ENCODE results near the gene MRPL39. TPM values are rescaled to one million over a fixed set of nuclear protein-coding genes. Genes with fewer than 3 reads are reported as not detected.

Gene MRPL39
- total and polyA plus RNA-seq, 2 donors (not counting 1 experiment from before 2014, with no cell fraction given) = 10.1 to 19.7 TPM

DNA sequence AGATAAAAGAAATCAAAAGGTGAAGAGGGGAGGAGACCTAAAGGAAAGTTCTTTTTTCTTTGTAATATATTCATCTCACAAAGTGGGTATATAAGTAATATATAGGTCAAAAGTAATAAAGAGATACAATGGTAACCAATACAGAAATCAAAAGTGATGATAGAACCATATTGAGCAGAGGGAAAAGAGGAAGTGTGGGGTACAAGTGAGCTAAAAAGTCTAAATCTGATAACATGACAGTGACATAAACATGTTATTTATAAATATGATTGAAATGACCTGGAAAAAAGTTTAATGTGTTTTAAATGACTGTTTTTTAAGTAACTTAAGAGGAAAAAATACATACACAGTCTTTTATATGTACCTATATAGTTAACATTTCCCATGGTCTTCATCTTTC lies 70.5 kb downstream of the MRPL39 start:
- no peak overlapping the region for H3K4me3 Mint-ChIP-seq
- TF ChIP-seq, protein P1, sequence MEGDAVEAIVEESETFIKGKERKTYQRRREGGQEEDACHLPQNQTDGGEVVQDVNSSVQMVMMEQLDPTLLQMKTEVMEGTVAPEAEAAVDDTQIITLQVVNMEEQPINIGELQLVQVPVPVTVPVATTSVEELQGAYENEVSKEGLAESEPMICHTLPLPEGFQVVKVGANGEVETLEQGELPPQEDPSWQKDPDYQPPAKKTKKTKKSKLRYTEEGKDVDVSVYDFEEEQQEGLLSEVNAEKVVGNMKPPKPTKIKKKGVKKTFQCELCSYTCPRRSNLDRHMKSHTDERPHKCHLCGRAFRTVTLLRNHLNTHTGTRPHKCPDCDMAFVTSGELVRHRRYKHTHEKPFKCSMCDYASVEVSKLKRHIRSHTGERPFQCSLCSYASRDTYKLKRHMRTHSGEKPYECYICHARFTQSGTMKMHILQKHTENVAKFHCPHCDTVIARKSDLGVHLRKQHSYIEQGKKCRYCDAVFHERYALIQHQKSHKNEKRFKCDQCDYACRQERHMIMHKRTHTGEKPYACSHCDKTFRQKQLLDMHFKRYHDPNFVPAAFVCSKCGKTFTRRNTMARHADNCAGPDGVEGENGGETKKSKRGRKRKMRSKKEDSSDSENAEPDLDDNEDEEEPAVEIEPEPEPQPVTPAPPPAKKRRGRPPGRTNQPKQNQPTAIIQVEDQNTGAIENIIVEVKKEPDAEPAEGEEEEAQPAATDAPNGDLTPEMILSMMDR (IDR thresholded peaks at IDR 0.05) = no peak
- no peak for TF ChIP-seq EZH2 (IDR thresholded peaks at IDR 0.05; ENCODE audit: borderline replicate concordance, insufficient read depth, low read depth, low read length, poor library complexity, severe bottlenecking)
- Histone ChIP-seq H3K4me3 (ENCODE audit: control extremely low read depth in 1 of 5, extremely low read depth in 1 of 5, insufficient read depth in 1 of 5, low read depth in 2 of 5, low read length in 4 of 5) (no peak overlapping the region), H3K9me3 (ENCODE audit: control extremely low read depth in 1 of 3, control insufficient read depth in 2 of 3, insufficient read depth in 1 of 3, low read length in 2 of 3) (peaks cover 2 to 18% (median 14%) of the 10 kb centered on the region in 3 donors), H3K27me3 (replicated peaks in 1 of 4; ENCODE audit: control extremely low read depth in 1 of 4, control insufficient read depth in 3 of 4, insufficient read depth in 4 of 4, low read length in 3 of 4) (no peaks in the 10 kb centered on the region), H3K4me2 (replicated peaks; ENCODE audit: low read depth, low read length, poor library complexity, severe bottlenecking) (no peak overlapping the region), H3K27ac (ENCODE audit: low read length in 2 of 2) (no peak overlapping the region), H3K36me3 (replicated peaks in 1 of 2; ENCODE audit: control extremely low read depth in 1 of 2, control insufficient read depth in 1 of 2, extremely low read depth in 1 of 2, insufficient read depth in 2 of 2, low read length in 1 of 2) (no peaks in the 10 kb centered on the region), H3K79me2 (ENCODE audit: control insufficient read depth, insufficient read depth, low read length) (no peaks in the 10 kb centered on the region), H3K4me1 (ENCODE audit: control insufficient read depth in 2 of 2, insufficient read depth in 2 of 2, low read length in 2 of 2) (no peaks in the 10 kb centered on the region), H4K20me1 (ENCODE audit: control insufficient read depth, insufficient read depth, low read length, poor library complexity, severe bottlenecking) (no peaks in the 10 kb centered on the region), H2AFZ (ENCODE audit: insufficient read depth, low read depth, low read length, poor library complexity, severe bottlenecking) (peak overlapping the region; percentile 22), H3K9ac (ENCODE audit: low read length) (no peak overlapping the region)
- intact Hi-C loops (cut with micrococcal nuclease) = no loop called here
- peaks cover 4% of the 10 kb centered on the region for H3K4me1 Mint-ChIP-seq
- no peaks in the 10 kb centered on the region for H3K27me3 Mint-ChIP-seq
- peaks cover 15% of the 10 kb centered on the region for H3K9me3 Mint-ChIP-seq (ENCODE audit: insufficient read depth)
- DNase-seq (no peak), ATAC-seq (ENCODE audit: low read depth) (no peak)
- no peak overlapping the region for H3K27ac Mint-ChIP-seq
- CTCF ChIA-PET = no interaction called here
- POLR2A ChIA-PET = no interaction called here

DNA sequence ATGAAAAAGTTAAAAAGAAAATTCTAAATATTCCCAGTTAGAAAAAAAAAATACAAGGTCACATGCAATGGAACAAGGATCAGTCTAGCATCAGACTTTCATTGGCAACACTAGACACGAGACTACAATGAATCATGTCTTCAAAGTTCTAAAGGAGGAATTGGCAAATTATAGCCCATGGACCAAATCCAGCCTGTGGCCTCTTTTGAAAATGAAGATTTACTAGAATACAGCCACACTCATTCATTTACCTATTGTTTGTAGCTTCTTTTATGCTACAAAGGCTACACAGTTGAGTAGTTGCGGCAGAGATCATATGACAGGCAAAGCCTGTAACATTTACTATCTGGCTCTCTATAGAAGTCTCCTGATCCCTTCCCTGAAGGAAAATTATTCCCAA lies 71.4 kb downstream of the MRPL39 start:
- WGBS (ENCODE audit: insufficient coverage) = 100% methylated on average over 1 of the region's 2 CpGs

More for the DNA sequence above, 71.4 kb downstream of the MRPL39 start:
- no peaks in the 10 kb centered on the region for H3K4me1 ChIP-seq (ENCODE audit: control insufficient read depth in 2 of 2, insufficient read depth in 2 of 2, low read length in 2 of 2)
- DNase-seq = no peak
- H3K9ac ChIP-seq (ENCODE audit: low read length) = no peak overlapping the region
- POLR2A ChIA-PET = no interaction called here
- H3K36me3 ChIP-seq (replicated peaks in 1 of 2; ENCODE audit: control extremely low read depth in 1 of 2, control insufficient read depth in 1 of 2, extremely low read depth in 1 of 2, insufficient read depth in 2 of 2, low read length in 1 of 2) = no peaks in the 10 kb centered on the region
- H3K4me3 ChIP-seq (ENCODE audit: control extremely low read depth in 1 of 5, extremely low read depth in 1 of 5, insufficient read depth in 1 of 5, low read depth in 2 of 5, low read length in 4 of 5) = no peak overlapping the region
- H3K79me2 ChIP-seq (ENCODE audit: control insufficient read depth, insufficient read depth, low read length) = no peaks in the 10 kb centered on the region
- ATAC-seq (ENCODE audit: low read depth) = no peak
- intact Hi-C loops (cut with micrococcal nuclease) = no loop called here
- CTCF ChIA-PET = no interaction called here
- no peaks in the 10 kb centered on the region for H4K20me1 ChIP-seq (ENCODE audit: control insufficient read depth, insufficient read depth, low read length, poor library complexity, severe bottlenecking)
- no peak overlapping the region for H3K27ac ChIP-seq (ENCODE audit: low read length in 2 of 2)
- peaks cover 2 to 18% (median 14%) of the 10 kb centered on the region in 3 donors for H3K9me3 ChIP-seq (ENCODE audit: control extremely low read depth in 1 of 3, control insufficient read depth in 2 of 3, insufficient read depth in 1 of 3, low read length in 2 of 3)
- H2AFZ ChIP-seq (ENCODE audit: insufficient read depth, low read depth, low read length, poor library complexity, severe bottlenecking) = no peak overlapping the region
- Mint-ChIP-seq H3K27me3 (no peaks in the 10 kb centered on the region), H3K9me3 (ENCODE audit: insufficient read depth) (peaks cover 15% of the 10 kb centered on the region), H3K27ac (no peak overlapping the region), H3K4me3 (no peak overlapping the region), H3K4me1 (peaks cover 4% of the 10 kb centered on the region)
- no peak for TF ChIP-seq EZH2 (IDR thresholded peaks at IDR 0.05; ENCODE audit: borderline replicate concordance, insufficient read depth, low read depth, low read length, poor library complexity, severe bottlenecking)
- TF ChIP-seq, protein P1 (IDR thresholded peaks at IDR 0.05) = no peak
- no peaks in the 10 kb centered on the region for H3K27me3 ChIP-seq (replicated peaks in 1 of 4; ENCODE audit: control extremely low read depth in 1 of 4, control insufficient read depth in 3 of 4, insufficient read depth in 4 of 4, low read length in 3 of 4)
- H3K4me2 ChIP-seq (replicated peaks; ENCODE audit: low read depth, low read length, poor library complexity, severe bottlenecking) = no peak overlapping the region

Other genes with a start within 250 kb of the MRPL39 start
- gene JAM2, start 31.8 kb upstream of the MRPL39 start, total RNA-seq = 0.94 and 1.3 TPM in 2 replicates
- 1.5 and 17.3 TPM in 2 replicates for gene JAM2, start 31.8 kb upstream of the MRPL39 start, polyA plus RNA-seq
- 34.1 and 36.6 TPM in 2 replicates for gene ATP5PF, start 127.4 kb upstream of the MRPL39 start, total RNA-seq
- 54.7 and 58.3 TPM in 2 replicates for gene ATP5PF, start 127.4 kb upstream of the MRPL39 start, polyA plus RNA-seq
- 29.7 and 32.9 TPM in 2 replicates for gene GABPA, start 127.5 kb upstream of the MRPL39 start, total RNA-seq
- 10.3 and 13.3 TPM in 2 replicates for gene GABPA, start 127.5 kb upstream of the MRPL39 start, polyA plus RNA-seq

All from B cell (primary cell).